AG04449 (cell line): Measurements from ENCODE around the gene MAN1A1.

ENCODE experiments used
- CTCF ChIA-PET: fragments of 350-600 bp; formaldehyde crosslinking; extraction: SDS; loops from one replicate; lab custom pipeline; 2021; ENCODE audit warnings: antibody characterized with exemption; lab: Yijun Ruan, JAX
- POLR2A ChIA-PET: fragments of 400-600, 350-600 bp; formaldehyde crosslinking; extraction: SDS; loops from one replicate; lab custom pipeline; 2020; ENCODE audit warnings: antibody characterized with exemption, inconsistent platforms; lab: Yijun Ruan, JAX
- DNase-seq: peaks from one replicate; pipeline ENCODE4 v3.0.0-alpha.2; 2010; ENCODE audit warnings: low read depth, low spot score
- H3K4me3 ChIP-seq: 2 replicates; pipeline ENCODE4 v1.5.1; 2011; ENCODE audit warnings: low read depth, mild to moderate bottlenecking, control low read depth, low read length
- TF ChIP-seq, protein P1 (sequence below): IDR thresholded peaks from one replicate; pipeline ENCODE4 v1.5.1; 2011; ENCODE audit warnings: mild to moderate bottlenecking, moderate library complexity, low read length, control low read depth, inconsistent platforms; ENCODE audit not compliant: insufficient read depth; ENCODE audit errors: missing control alignments

The MAN1A1 gene

DNA sequence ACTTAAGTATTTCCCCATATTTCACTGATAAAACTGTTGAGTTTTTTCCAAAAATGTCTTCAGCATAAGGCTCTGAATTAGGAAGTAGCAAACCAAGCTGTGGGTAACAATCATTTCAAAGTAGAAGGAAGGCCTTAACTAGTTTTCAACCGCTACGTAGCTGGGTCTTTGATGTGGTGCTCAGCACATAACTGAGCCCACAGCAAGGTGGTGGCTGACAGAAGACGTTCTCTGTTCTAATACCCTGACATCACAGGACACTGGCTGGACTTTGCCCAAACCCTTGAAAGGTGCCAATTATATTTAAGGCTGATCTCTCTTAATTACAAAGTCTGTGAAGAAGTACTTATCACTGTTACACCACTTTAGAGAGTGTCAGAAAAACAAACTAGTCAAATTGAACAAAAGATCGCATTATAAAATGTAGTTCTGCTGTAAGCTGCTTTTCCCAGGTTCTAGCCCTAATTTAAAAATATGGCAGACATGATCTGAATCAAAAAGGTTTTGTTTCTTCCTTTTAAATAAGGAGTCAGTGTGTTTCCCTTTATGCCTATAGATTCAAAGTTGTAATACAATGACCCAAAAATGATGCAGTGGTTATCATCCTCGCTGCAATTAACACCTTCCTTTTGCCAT is 26.7 kb downstream of the MAN1A1 start:
- TF ChIP-seq, protein P1, sequence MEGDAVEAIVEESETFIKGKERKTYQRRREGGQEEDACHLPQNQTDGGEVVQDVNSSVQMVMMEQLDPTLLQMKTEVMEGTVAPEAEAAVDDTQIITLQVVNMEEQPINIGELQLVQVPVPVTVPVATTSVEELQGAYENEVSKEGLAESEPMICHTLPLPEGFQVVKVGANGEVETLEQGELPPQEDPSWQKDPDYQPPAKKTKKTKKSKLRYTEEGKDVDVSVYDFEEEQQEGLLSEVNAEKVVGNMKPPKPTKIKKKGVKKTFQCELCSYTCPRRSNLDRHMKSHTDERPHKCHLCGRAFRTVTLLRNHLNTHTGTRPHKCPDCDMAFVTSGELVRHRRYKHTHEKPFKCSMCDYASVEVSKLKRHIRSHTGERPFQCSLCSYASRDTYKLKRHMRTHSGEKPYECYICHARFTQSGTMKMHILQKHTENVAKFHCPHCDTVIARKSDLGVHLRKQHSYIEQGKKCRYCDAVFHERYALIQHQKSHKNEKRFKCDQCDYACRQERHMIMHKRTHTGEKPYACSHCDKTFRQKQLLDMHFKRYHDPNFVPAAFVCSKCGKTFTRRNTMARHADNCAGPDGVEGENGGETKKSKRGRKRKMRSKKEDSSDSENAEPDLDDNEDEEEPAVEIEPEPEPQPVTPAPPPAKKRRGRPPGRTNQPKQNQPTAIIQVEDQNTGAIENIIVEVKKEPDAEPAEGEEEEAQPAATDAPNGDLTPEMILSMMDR = no peak

DNA sequence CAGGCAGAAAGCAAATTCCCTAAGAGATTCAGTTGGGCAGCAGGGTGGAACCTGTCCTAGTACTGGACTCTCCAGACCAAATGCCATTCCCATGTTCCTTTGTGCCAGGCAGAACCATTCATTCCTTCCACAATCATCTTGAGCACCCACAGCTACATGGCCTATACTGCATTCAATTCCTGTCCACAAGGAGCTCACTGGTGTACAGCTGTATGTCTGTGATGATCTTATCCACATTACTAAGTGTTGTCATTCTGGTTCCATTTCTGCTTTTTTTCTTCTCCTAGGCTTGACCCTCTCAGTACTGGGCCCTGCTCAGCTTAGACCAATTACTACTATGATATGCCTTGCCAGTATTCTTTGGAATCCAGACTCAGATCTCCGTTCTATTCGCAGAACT is 27.5 kb downstream of the MAN1A1 start:
- TF ChIP-seq, protein P1 = no peak
- H3K4me3 ChIP-seq = no peak overlapping the region
- CTCF ChIA-PET = interaction anchor here (0.7 to 3.3 kb wide), 2 partner anchors 13 to 173 kb away, joined by 3 to 11 read pairs; no protein-coding TSS in a partner anchor
- POLR2A ChIA-PET = no interaction called here
- no peak for DNase-seq

More for the DNA sequence above, 26.7 kb downstream of the MAN1A1 start:
- DNase-seq = no peak
- no peak overlapping the region for H3K4me3 ChIP-seq
- POLR2A ChIA-PET = interaction anchor here (0.6 kb wide), 1 partner anchor 377 kb away, joined by 3 read pairs; no protein-coding TSS in a partner anchor
- CTCF ChIA-PET = interaction anchor here (0.7 to 3.3 kb wide), 3 partner anchors 12 to 193 kb away, joined by 3 to 11 read pairs (median 4); no protein-coding TSS in a partner anchor

- TF ChIP-seq, protein P1 = no peak
- no peak for DNase-seq
- ChIA-PET POLR2A (no interaction called here), CTCF (interaction anchor here (0.7 to 1.6 kb wide), 3 partner anchors 8 to 659 kb away, joined by 3 read pairs; no protein-coding TSS in a partner anchor)
- no peak overlapping the region for H3K4me3 ChIP-seq
Measured at GRCh38 chr6:119319694-119320093, 29.9 kb downstream of the MAN1A1 start.

GRCh38 chr6:119318730-119319129 is 30.8 kb downstream of the MAN1A1 start:
- TF ChIP-seq, protein P1 = no peak
- CTCF ChIA-PET = no interaction called here
- DNase-seq = no peak
- POLR2A ChIA-PET = no interaction called here
- H3K4me3 ChIP-seq = no peak overlapping the region

DNA sequence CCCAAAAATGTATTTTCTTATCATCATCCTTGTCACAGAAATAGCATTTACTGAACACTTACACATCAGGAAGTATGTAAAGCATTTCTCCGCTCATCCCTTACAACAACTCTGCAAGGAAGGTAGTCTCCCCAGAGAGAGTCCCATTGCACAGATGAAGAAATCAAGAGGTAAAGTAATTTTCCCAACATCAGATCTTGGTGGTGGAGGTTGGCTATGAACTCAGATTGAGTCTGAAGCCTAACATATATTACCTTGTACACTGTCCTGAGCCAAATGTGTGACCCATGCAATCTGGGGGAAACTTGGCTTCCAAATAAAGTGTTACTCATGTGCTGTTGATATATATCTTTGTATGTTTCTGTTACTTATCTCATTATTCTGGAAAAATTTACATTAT is 31.4 kb downstream of the MAN1A1 start:
- CTCF ChIA-PET = no interaction called here

DNA sequence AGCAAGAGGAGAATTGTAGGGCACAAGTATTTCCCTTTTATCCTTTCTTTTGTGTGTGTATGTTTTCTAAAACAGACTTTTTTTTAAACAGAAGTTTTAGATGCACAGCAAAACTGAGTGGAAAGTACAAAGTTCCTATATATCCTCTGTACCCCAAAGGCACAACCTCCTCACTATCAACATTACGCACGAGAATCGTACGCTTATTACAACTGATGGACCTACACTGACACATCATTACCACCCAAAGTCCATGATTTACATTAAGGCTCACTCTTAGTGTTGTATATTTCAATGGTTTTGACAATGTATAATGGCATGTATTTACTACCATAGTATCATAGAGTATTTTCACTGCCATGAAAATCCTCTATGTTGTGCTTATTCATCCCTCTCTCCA is 32.6 kb downstream of the MAN1A1 start:
- no peak for DNase-seq
- ChIA-PET CTCF (no interaction called here), POLR2A (no interaction called here)
- H3K4me3 ChIP-seq = no peak overlapping the region
- TF ChIP-seq, protein P1 = no peak

More for the DNA sequence above, 31.4 kb downstream of the MAN1A1 start:
- TF ChIP-seq, protein P1 = no peak
- POLR2A ChIA-PET = no interaction called here
- no peak overlapping the region for H3K4me3 ChIP-seq
- no peak for DNase-seq
